Parietal lobe (tissue), 1 donor: ENCODE data around the gene OR5J2. TPM values are rescaled to one million over a fixed set of nuclear protein-coding genes. Genes with fewer than 3 reads are reported as not detected.

Source experiments
- total RNA-seq: library from RNA; depleted of rRNA; stranded (reverse); fragments of >200 nt; gene quantifications from one replicate; pipeline ENCODE4 v1.2.3, GENCODE V29; 2014

OR5J2 gene
- not detected for total RNA-seq

GRCh38 chr11:56176318-56176717, at the start of gene OR5J2:
Gene OR5J2 (plus strand): TSS chr11:56176618. CDS start chr11:56176618, 0 bp downstream.

GRCh38 chr11:56140151-56140661, 36.2 kb upstream of the OR5J2 start, which contains the start of gene OR8J3:
Gene OR8J3 (minus strand): TSS chr11:56140201. CDS start chr11:56137718, 2,483 bp downstream.

GRCh38 chr11:56160217-56160616, 16.2 kb upstream of the OR5J2 start, which contains the start of gene OR8K5:
Gene OR8K5 (minus strand): TSS chr11:56160317. CDS start chr11:56160317, 0 bp downstream.

Other genes with a start within 250 kb of the OR5J2 start
- gene OR5I1, start 240.2 kb upstream of the OR5J2 start, total RNA-seq = not detected
- not detected for gene OR10AG1, start 206.7 kb upstream of the OR5J2 start, total RNA-seq
- not detected for gene OR5F1, start 182.0 kb upstream of the OR5J2 start, total RNA-seq
- not detected for gene OR5AS1, start 149.0 kb upstream of the OR5J2 start, total RNA-seq
- gene OR8I2, start 83.3 kb upstream of the OR5J2 start, total RNA-seq = not detected
- gene OR8H2, start 72.9 kb upstream of the OR5J2 start, total RNA-seq = not detected
- not detected for gene OR8H3, start 54.2 kb upstream of the OR5J2 start, total RNA-seq
- gene OR8J3, start 36.4 kb upstream of the OR5J2 start, total RNA-seq = not detected
- gene OR8K5, start 16.3 kb upstream of the OR5J2 start, total RNA-seq = not detected
- gene OR5T2, start 57.6 kb downstream of the OR5J2 start, total RNA-seq = not detected
- not detected for gene OR5T3, start 75.6 kb downstream of the OR5J2 start, total RNA-seq
- gene OR5T1, start 97.5 kb downstream of the OR5J2 start, total RNA-seq = not detected
- not detected for gene OR8H1, start 115.6 kb downstream of the OR5J2 start, total RNA-seq
- gene OR8K3, start 138.5 kb downstream of the OR5J2 start, total RNA-seq = not detected
- gene OR8K1, start 169.4 kb downstream of the OR5J2 start, total RNA-seq = not detected
- not detected for gene OR8J1, start 177.7 kb downstream of the OR5J2 start, total RNA-seq
- not detected for gene OR8U1, start 199.0 kb downstream of the OR5J2 start, total RNA-seq
- not detected for gene OR5AL1, start 236.1 kb downstream of the OR5J2 start, total RNA-seq